Activated naive CD4-positive, alpha-beta T cell treated with anti-CD3 and anti-CD28 coated beads, Interleukin-2, amount 50 U/mL, for 24 hours (primary cell): ENCODE measurements around the gene TFE3.

Experiments used
- H3K27ac Mint-ChIP-seq: one replicate; pipeline ENCODE4 v1.8.0; 2021; ENCODE audit warnings: mild to moderate bottlenecking, mixed read lengths
- H3K27me3 Mint-ChIP-seq: one replicate; pipeline ENCODE4 v1.8.0; 2021; ENCODE audit warnings: mixed read lengths
- H3K36me3 Mint-ChIP-seq: one replicate; pipeline ENCODE4 v1.8.0; 2021; ENCODE audit warnings: mixed read lengths
- H3K4me1 Mint-ChIP-seq: one replicate; pipeline ENCODE4 v1.8.0; 2021; ENCODE audit warnings: mixed read lengths
- H3K4me3 Mint-ChIP-seq: one replicate; pipeline ENCODE4 v1.8.0; 2021; ENCODE audit warnings: mild to moderate bottlenecking, mixed read lengths
- H3K9me3 Mint-ChIP-seq: one replicate; pipeline ENCODE4 v1.8.0; 2021; ENCODE audit warnings: mixed read lengths

TFE3 gene

DNA sequence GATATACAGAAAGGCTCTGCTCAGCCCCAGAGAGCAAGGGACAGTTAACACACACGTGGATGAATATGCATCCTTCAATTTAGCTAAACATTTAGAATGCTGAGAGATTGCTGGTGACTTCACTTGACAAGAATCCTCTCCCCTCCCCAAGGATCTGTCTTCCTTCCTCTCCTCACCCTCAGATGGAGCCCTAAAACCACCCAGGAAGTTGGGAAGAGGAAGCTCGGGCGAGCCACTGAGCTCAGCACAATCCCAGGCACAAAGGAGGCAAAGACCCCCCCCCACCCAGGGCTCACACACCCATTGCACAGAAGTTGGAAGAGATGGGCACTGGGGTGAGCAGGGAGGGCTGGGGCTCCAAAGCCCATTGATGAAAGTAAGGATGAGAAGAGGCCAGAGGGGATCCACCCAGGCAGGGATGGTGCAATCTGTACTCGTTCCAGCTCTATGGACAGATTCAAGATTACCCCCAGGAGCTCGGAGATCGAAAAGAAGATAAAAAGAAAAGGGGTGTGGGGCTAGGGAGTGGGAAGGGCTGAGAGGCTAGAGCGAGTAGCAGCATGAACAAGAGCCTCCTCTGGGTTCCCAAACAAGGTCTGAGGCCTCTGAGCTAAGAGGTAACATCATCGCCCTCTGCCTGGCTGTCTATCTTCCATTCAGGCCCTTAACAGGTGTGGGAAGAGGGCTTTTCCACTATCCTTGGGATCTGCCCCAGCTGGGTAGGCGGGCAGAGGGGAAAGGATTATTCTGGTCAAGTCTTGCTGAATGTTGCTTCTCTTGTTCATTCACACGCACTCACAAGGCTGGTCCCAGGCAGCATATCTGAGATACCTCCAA lies 1.2 kb downstream of the TFE3 start:
- Mint-ChIP-seq H3K27me3 (no peaks in the 10 kb centered on the region), H3K4me3 (peak overlapping the region; percentile 90), H3K9me3 (no peaks in the 10 kb centered on the region), H3K36me3 (peaks cover 2% of the 10 kb centered on the region), H3K27ac (peak overlapping the region; percentile 93), H3K4me1 (peaks cover 35% of the 10 kb centered on the region)

DNA sequence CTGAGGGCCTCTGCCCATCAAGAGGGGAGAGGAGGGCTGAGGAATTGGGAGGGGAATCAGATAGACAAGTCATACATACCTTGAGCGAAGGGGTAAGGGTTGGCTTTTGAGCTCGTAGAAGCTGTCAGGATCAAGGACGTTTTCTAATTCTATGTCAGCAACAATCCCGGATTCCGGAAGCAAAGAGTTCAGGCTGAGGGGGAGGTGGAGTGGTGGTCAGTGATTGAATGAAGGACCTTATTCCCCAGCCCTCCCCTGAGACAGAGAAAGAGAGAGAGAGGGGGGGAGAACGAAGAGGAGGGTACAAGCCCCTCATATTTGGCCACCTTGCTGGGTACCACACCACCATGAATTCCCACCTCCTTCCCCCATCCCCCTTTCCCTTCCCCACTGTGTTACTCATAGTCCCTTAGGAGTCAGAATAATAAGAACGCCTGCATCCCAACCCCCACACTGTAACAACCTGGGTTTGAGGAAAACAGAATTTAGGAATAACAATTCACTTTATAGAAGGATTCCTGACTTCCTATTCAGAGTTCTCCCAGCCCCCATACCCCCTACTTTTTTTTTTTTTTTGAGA lies 2.7 kb downstream of the TFE3 start:
- H3K4me3 Mint-ChIP-seq = peak overlapping the region; percentile 90
- H3K36me3 Mint-ChIP-seq = peaks cover 2% of the 10 kb centered on the region
- H3K27ac Mint-ChIP-seq = peak overlapping the region; percentile 82
- H3K4me1 Mint-ChIP-seq = peaks cover 35% of the 10 kb centered on the region
- H3K9me3 Mint-ChIP-seq = no peaks in the 10 kb centered on the region
- no peaks in the 10 kb centered on the region for H3K27me3 Mint-ChIP-seq

DNA sequence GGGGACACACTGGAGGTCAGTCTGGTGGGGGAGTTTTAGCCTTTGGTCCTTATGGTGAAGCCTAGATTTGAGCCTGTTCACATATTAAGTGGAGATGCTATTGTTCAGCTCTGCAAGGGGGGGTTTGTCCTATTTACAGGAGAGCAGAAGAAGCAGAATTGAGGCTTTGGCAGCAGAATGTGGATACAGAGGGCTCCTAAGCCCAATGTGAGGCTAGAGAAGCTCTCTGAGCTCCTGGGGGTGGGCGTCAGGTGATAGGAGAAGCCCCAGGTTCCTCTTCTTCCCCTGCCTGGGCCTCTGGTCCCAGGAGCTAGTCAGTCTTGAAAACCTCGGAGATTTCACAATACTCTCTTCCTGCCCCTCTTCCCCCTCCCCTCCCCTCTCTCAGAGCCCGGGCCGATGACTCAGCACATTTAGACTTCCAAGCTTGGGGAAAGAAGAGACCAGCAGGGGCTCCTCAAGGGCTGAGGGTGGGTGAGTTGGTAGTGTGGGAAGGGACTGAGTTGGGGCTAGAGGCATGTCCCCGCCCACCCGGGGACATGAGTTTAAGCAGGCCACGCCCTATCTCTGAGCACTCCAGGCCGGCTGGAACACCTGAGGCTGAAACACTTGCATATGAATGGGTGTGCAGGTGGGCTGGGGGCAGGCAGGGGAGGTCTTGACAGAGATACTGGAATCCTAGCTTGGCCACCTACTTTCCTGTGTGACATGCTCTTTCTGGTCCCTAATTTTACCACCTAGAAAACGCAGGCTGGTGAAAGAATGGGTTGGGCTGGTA lies 3.4 kb downstream of the TFE3 start:
- H3K4me3 Mint-ChIP-seq = peak overlapping the region; percentile 66
- peaks cover 3% of the 10 kb centered on the region for H3K36me3 Mint-ChIP-seq

DNA sequence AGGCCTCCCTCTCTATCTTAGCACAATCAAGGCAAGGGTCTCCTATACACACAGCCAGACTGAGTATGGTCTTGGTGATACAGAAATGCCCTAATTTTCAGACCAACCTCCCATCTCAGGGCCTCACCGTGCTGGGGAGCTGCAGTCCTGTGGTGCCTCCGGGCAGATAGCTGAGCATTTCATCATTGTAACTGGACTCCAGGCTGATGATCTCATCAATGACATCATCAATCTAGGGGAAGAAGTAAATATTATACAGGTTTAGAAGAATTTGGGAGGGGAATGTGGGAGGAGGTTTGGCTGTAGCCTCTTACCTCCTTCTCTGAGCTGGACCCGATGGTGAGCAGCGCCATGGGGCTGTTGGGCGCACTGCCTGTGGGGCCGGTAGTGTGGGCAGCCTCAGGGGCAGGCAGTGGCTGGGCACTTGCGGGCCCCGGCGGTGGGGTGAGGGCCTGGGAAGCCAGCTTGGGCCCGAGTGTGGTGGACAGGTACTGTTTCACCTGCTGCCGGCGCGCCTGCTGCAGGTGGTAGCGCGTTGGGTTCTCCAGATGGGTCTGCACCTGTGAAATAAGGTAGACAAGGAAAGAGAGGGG lies 5.2 kb downstream of the TFE3 start:
- H3K9me3 Mint-ChIP-seq = no peaks in the 10 kb centered on the region
- H3K4me3 Mint-ChIP-seq = no peak overlapping the region
- H3K27ac Mint-ChIP-seq = no peak overlapping the region
- no peaks in the 10 kb centered on the region for H3K27me3 Mint-ChIP-seq
- peaks cover 27% of the 10 kb centered on the region for H3K4me1 Mint-ChIP-seq
- H3K36me3 Mint-ChIP-seq = peaks cover 4% of the 10 kb centered on the region

More for the DNA sequence above, 3.4 kb downstream of the TFE3 start:
- Mint-ChIP-seq H3K27ac (peak overlapping the region; percentile 82), H3K27me3 (no peaks in the 10 kb centered on the region), H3K4me1 (peaks cover 35% of the 10 kb centered on the region), H3K9me3 (no peaks in the 10 kb centered on the region)

DNA sequence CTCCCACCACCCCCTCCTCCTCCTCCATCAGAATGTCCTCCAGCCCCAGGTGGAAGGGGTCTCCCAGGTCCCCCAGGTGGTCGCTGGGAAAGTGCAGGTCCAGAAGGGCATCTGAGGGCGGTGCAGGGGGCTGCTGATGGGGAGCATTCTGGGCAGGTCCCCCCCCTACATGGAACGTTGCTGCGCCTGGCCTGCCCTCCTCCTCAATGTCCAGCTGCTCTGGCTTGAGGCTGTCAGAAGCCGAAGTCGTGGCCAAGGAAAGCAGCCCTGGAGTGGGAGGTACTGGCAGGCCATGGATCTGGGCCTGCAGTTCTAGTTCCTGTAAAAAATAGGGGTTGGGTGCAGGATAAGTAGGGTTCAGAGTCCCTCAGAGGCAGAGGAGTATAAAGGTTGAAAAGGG lies 12.9 kb downstream of the TFE3 start:
- H3K27ac Mint-ChIP-seq = no peak overlapping the region
- H3K9me3 Mint-ChIP-seq = no peaks in the 10 kb centered on the region
- H3K36me3 Mint-ChIP-seq = peaks cover 5% of the 10 kb centered on the region
- H3K4me1 Mint-ChIP-seq = no peaks in the 10 kb centered on the region
- no peaks in the 10 kb centered on the region for H3K27me3 Mint-ChIP-seq
- no peak overlapping the region for H3K4me3 Mint-ChIP-seq

DNA sequence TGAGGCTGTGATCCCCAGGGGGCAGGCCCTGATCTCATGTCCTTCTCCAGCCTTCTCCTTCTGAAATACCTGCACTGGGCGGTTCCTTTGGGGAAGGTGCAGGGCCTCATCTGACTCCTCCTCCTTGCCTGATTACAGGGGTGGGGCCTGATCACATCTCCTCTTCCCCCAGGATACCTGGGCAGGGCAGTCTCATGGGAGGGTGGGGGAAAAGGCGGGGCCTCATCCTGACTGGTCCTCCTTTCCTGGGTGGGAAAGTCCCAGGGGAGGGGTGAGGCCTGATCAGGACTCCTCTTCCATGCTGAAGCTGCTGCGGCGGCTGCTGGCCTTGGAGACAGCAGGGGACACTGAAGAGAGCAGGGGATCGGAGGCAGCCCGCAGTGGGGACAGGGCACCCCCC lies 13.3 kb downstream of the TFE3 start:
- Mint-ChIP-seq H3K9me3 (no peaks in the 10 kb centered on the region), H3K27me3 (no peaks in the 10 kb centered on the region), H3K36me3 (peaks cover 5% of the 10 kb centered on the region), H3K4me3 (no peak overlapping the region), H3K4me1 (no peaks in the 10 kb centered on the region), H3K27ac (no peak overlapping the region)

DNA sequence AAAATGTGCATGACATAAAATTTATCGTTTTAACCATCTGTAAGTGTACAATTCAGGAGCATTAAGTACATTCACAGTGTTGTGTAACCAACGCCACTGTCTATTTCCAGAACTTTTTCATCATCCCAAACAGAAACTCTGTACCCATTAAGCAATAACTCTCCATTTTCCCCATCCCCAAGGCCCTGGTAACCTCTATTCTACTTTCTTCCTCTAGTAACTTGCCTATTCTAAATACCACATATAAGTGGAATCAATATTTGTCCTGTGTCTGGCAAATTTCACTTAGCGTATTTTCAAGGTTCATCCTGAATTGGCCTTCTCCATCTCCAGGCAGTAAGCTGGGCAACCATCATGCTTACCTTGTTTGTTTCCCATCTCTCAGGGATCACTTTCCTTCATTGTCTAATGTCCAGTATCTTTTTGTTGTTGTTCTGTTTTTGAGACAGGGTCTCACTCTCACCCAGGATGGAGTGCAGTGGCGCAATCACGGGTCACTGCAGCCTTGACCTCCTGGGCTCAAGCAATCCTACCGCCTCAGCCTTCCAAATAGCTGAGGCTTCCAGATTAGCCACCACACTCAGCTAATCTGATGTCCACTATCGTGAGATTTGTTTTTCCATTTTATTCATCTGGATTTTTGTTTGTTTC lies 23.4 kb downstream of the TFE3 start:
- Mint-ChIP-seq H3K9me3 (no peaks in the 10 kb centered on the region), H3K4me1 (no peaks in the 10 kb centered on the region), H3K27ac (no peak overlapping the region), H3K36me3 (no peaks in the 10 kb centered on the region), H3K27me3 (no peaks in the 10 kb centered on the region), H3K4me3 (no peak overlapping the region)

DNA sequence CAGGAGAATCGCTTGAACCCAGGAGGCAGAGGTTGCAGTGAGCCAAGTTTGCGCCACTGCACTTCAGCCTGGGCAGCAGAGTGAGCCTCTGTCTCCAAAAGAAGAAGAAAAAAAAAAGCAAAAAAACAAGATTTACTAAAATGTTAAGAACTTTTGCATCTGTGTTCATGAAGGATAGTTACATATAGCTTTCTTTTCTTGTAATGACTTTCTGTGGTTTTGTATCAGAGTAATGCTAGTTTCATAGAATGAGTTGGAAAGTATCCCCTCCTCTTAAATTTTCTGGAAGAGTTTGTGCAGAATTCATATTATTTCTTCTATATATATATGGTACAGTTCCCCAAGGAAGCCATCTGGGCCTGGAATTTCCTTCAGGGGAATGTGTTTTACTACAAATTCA lies 24.1 kb downstream of the TFE3 start:
- no peak overlapping the region for H3K4me3 Mint-ChIP-seq
- no peaks in the 10 kb centered on the region for H3K9me3 Mint-ChIP-seq
- no peaks in the 10 kb centered on the region for H3K36me3 Mint-ChIP-seq
- no peak overlapping the region for H3K27ac Mint-ChIP-seq
- H3K27me3 Mint-ChIP-seq = no peaks in the 10 kb centered on the region
- H3K4me1 Mint-ChIP-seq = no peaks in the 10 kb centered on the region

DNA sequence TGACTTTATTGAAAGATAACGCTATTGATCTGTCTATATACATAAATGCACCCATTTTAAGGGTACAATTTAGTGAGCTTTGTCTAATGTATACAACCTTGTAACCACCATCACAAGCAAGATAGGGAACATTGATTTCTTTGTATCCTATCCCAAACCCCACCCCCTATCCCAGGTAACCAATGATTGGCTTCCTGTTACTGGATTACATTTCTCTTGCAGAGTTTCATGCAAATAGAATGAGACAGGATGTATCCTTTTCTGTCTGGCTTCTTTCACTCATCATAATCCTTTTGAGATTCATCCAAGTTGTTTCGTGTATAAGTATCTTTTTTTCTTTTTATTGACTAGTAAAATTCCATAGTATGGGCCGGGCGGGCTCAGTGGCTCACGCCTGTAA lies 39.5 kb downstream of the TFE3 start:
- Mint-ChIP-seq H3K9me3 (no peaks in the 10 kb centered on the region), H3K4me1 (peaks cover 22% of the 10 kb centered on the region), H3K36me3 (peaks cover 3% of the 10 kb centered on the region), H3K27ac (peak overlapping the region; percentile 38), H3K4me3 (peak overlapping the region; percentile 62), H3K27me3 (no peaks in the 10 kb centered on the region)

DNA sequence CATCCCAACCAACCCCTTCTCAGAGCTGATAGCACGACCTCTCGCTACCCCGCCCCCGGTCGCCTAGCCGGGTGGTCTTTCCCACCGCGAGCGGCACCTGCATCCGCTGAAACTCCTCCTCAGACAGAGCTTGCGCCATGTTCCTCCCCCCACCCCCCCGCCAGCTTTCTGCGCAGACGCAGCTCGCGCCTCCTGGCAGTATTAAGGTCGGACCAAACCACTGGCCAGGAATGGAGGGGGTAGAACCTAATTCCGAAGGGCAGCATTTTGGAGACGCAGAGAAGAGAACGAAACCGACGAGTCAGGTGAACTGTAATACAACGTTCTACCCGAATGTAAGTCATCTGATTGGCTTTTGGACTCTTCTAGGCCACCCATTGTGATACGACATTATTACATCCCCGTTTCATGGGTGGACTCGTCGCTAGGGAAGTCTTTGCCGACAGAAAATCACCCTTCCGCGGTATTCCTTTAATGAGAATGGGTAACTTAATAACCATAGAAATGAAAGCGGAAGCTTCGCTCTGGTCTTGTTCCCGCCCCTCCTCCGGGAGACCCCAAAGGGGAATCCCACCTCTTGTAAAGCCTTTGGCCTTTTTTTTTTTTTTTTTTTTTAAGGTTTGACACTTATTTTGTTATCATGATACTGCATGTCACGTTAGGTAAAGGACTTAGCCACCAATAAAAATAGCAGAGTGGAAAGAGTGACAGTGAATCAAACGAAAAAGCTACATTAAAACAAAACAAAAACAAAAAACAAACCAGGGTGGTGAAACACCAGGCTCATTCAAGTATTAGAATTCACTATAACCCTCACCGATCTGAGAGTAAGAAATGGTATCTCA lies 40.8 kb downstream of the TFE3 start, which contains the start of gene GRIPAP1:
GRIPAP1 (minus strand) TSS at position 174 of the 845 bp plus-strand sequence; CDS start at position 139, 35 bp downstream.
- Mint-ChIP-seq H3K36me3 (peaks cover 12% of the 10 kb centered on the region), H3K4me3 (peak within 1 kb of the TSS; percentile 99), H3K27ac (peak within 1 kb of the TSS; percentile 98), H3K4me1 (peaks cover 35% of the 10 kb centered on the region), H3K9me3 (no peaks in the 10 kb centered on the region), H3K27me3 (no peaks in the 10 kb centered on the region)

DNA sequence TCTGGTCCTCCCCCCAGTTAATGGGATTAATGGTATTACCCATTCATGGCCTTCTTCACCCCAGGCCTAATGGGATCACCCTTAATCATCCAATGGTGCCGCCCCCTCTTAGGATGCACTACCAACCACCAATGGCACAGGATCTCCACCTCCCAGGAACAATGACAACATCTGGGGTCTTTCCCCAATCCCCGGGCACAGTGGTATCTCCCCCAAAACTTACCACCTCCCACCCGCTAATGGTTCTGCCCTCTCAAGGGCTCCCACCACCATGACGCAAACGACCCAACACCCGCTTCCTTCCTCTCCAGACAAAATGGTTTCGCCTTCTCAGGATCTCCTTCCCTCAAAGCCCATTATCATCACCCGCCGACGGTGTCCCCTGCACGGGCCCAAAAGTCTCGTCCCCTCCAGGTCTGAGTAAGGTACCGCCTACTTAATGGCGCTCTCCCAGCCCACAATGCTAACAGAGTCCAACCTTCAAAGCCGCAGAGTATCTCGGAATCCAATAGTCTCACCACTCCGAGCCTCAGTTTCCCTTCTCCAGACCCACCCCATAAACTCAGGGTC lies 41.6 kb downstream of the TFE3 start:
- peaks cover 15% of the 10 kb centered on the region for H3K36me3 Mint-ChIP-seq

DNA sequence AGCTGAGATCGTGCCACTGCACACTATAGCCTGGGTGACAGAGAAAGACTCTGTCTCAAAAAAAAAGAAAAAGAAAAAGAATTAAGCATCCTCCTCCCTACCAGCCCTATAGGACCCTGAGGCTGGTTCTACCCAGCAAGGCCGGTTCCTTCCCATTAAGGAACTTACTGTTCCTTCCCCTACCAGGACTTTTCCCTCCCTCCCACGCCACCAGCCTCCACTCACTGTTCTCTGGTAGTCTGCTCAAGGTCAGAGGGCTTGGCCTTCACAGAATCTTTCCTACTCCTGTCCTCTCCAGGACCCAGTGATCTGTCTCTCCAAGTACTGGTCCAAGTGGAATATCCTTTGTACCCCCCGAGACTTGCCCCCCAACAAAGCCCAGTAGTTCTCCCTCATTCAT lies 42.5 kb downstream of the TFE3 start:
- Mint-ChIP-seq H3K27me3 (no peaks in the 10 kb centered on the region), H3K4me3 (peak overlapping the region; percentile 99), H3K9me3 (no peaks in the 10 kb centered on the region), H3K4me1 (peaks cover 42% of the 10 kb centered on the region), H3K36me3 (peaks cover 15% of the 10 kb centered on the region), H3K27ac (no peak overlapping the region)

More for the DNA sequence above, 41.6 kb downstream of the TFE3 start:
- Mint-ChIP-seq H3K27ac (peak overlapping the region; percentile 98), H3K4me1 (peaks cover 40% of the 10 kb centered on the region), H3K27me3 (no peaks in the 10 kb centered on the region), H3K9me3 (no peaks in the 10 kb centered on the region), H3K4me3 (peak overlapping the region; percentile 99)

DNA sequence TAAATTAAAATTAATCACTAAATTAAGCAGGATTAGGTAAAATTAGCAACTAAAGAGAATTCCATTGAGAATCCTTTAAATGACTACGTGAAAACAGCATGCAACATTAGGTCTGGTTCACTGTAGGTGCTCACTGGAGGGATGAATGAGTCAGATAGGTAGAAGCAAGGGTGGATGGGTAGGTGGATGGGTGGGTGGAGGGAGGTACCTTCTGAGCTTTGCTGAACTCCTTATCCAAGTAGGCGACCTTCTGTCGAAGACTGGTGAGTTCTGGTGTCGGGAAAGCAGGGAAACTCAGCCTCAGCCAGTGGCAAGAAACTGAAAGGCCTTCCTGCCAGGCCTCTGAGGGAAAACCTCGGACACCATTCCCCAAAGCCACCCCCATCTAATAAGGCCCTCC lies 44.1 kb downstream of the TFE3 start:
- no peaks in the 10 kb centered on the region for H3K9me3 Mint-ChIP-seq
- H3K27me3 Mint-ChIP-seq = no peaks in the 10 kb centered on the region
- peaks cover 42% of the 10 kb centered on the region for H3K4me1 Mint-ChIP-seq
- H3K4me3 Mint-ChIP-seq = no peak overlapping the region
- no peak overlapping the region for H3K27ac Mint-ChIP-seq
- H3K36me3 Mint-ChIP-seq = peaks cover 15% of the 10 kb centered on the region

DNA sequence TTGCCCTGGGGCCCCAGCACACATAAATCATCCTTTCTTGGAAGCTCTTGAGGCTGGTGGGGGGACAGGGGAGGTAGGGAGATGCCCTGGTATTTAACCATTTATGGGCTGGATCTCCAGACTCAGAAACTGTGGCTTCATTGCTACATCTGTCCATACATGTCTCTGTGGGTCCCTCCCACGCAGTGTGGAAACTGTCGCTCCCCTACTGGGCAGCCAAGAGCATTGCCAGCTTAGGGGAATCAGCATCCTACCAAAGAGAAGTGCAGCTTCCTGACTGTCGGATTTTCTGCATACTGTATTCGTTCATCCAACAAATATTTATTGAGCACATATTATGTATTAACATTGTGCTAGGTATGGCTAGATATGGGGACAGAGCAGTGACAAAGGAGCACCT lies 44.8 kb downstream of the TFE3 start:
- peaks cover 15% of the 10 kb centered on the region for H3K36me3 Mint-ChIP-seq

More for the DNA sequence above, 44.8 kb downstream of the TFE3 start:
- H3K27ac Mint-ChIP-seq = no peak overlapping the region
- H3K4me1 Mint-ChIP-seq = peaks cover 42% of the 10 kb centered on the region
- H3K27me3 Mint-ChIP-seq = no peaks in the 10 kb centered on the region
- no peaks in the 10 kb centered on the region for H3K9me3 Mint-ChIP-seq
- no peak overlapping the region for H3K4me3 Mint-ChIP-seq
